HG03432 (cell line): Measurements from ENCODE around the gene KNTC1.
"Not testable (repeated sequence)": the region's sequence is repeated elsewhere in the genome, so short reads cannot be mapped to it uniquely, and the experiment has no call there.

Experiments used
- ATAC-seq: cut with Tn5 transposase; IDR thresholded peaks from one replicate; pipeline ENCODE4 v1.9.1; 2021; ENCODE audit warnings: mild to moderate bottlenecking, moderate library complexity; ENCODE audit not compliant: unreplicated experiment

The KNTC1 gene

GRCh38 chr12:122558745-122559641 lies 31.9 kb downstream of the KNTC1 start:
- ATAC-seq, result peak; percentile 57

- ATAC-seq, result no peak
Measured at GRCh38 chr12:122560138-122560537, 33.1 kb downstream of the KNTC1 start.

- ATAC-seq, result no peak
Measured at GRCh38 chr12:122563361-122563760, 36.3 kb downstream of the KNTC1 start.

GRCh38 chr12:122566816-122567215 lies 39.8 kb downstream of the KNTC1 start:
- ATAC-seq, result not testable (repeated sequence)

- ATAC-seq, result no peak
Measured at GRCh38 chr12:122569288-122569687, 42.2 kb downstream of the KNTC1 start.

- not testable (repeated sequence) for ATAC-seq
Measured at GRCh38 chr12:122570006-122570405, 43.0 kb downstream of the KNTC1 start.

GRCh38 chr12:122571821-122572220 lies 44.8 kb downstream of the KNTC1 start:
- ATAC-seq, result no peak

- not testable (repeated sequence) for ATAC-seq
Measured at GRCh38 chr12:122583294-122583693, 56.2 kb downstream of the KNTC1 start.

GRCh38 chr12:122584177-122584863 lies 57.3 kb downstream of the KNTC1 start:
- ATAC-seq, result no peak

GRCh38 chr12:122590990-122591389 lies 63.9 kb downstream of the KNTC1 start:
- no peak for ATAC-seq

GRCh38 chr12:122591966-122592365 lies 64.9 kb downstream of the KNTC1 start:
- not testable (repeated sequence) for ATAC-seq

GRCh38 chr12:122592543-122592942 lies 65.5 kb downstream of the KNTC1 start:
- ATAC-seq, result not testable (repeated sequence)

GRCh38 chr12:122593910-122594309 lies 66.9 kb downstream of the KNTC1 start:
- no peak for ATAC-seq

GRCh38 chr12:122596838-122597237 lies 69.8 kb downstream of the KNTC1 start:
- no peak for ATAC-seq

- ATAC-seq, result no peak
Measured at GRCh38 chr12:122602456-122602855, 75.4 kb downstream of the KNTC1 start.

GRCh38 chr12:122604993-122605392 lies 77.9 kb downstream of the KNTC1 start:
- ATAC-seq, result no peak

- ATAC-seq, result no peak
Measured at GRCh38 chr12:122609732-122610131, 82.7 kb downstream of the KNTC1 start.

GRCh38 chr12:122610207-122610606 lies 83.2 kb downstream of the KNTC1 start:
- ATAC-seq, result no peak

GRCh38 chr12:122610911-122611310 lies 83.9 kb downstream of the KNTC1 start:
- no peak for ATAC-seq

- ATAC-seq, result no peak
Measured at GRCh38 chr12:122614839-122615238, 87.8 kb downstream of the KNTC1 start.

- no peak for ATAC-seq
Measured at GRCh38 chr12:122615780-122616179, 88.7 kb downstream of the KNTC1 start.

- no peak for ATAC-seq
Measured at GRCh38 chr12:122635471-122635870, 108.4 kb downstream of the KNTC1 start.
